Mammary epithelial cell (primary cell): ENCODE measurements around the gene EXD3.

Experiments
- CTCF ChIP-seq, 2 donors: IDR thresholded peaks in 1 of 2; conservative IDR thresholded peaks in 1 of 2; 2 replicates each; pipeline ENCODE4 v1.5.1; 2011 to 2012; ENCODE audit warnings: inconsistent platforms in 2 of 2, low read length in 2 of 2, mild to moderate bottlenecking in 2 of 2, control low read depth in 1 of 2, low read depth in 1 of 2; ENCODE audit not compliant: insufficient read depth in 1 of 2; ENCODE audit errors: extremely low read depth in 1 of 2
- EZH2 ChIP-seq: IDR thresholded peaks from 2 replicates; pipeline ENCODE4 v1.6.1; 2012; ENCODE audit warnings: low read length, inconsistent platforms, borderline replicate concordance

- TF ChIP-seq CTCF (conservative IDR thresholded peaks at IDR 0.05 in 1 of 2, IDR thresholded peaks at IDR 0.05 in 1 of 2; ENCODE audit: extremely low read depth in 1 of 2, insufficient read depth in 1 of 2, low read depth in 1 of 2, low read length in 2 of 2) (no peak), EZH2 (no peak)
Measured at GRCh38 chr9:137325124-137325523, 97.8 kb downstream of the EXD3 start.
